Effector memory CD8-positive, alpha-beta T cell (primary cell): ENCODE data around the gene TNK1.
"Not testable (repeated sequence)": the region's sequence is repeated elsewhere in the genome, so short reads cannot be mapped to it uniquely, and the experiment has no call there.

Source experiments
- ATAC-seq: fragments of 150-1000 bp; cut with Tn5 transposase; replicated peaks from 2 replicates; pipeline ENCODE4 v1.10.0; 2021; ENCODE audit warnings: mild to moderate bottlenecking, moderate library complexity
- DNase-seq, 3 experiments: peaks; one replicate each; pipeline ENCODE4 v3.0.0; 2021
- H3K27ac Mint-ChIP-seq, 2 donors: one replicate each; pipeline ENCODE4 v1.8.0; 2022; ENCODE audit warnings: mild to moderate bottlenecking in 2 of 2, mixed read lengths in 2 of 2, moderate library complexity in 2 of 2
- H3K27me3 Mint-ChIP-seq, 2 donors: one replicate each; pipeline ENCODE4 v1.8.0; 2022; ENCODE audit warnings: mixed read lengths in 2 of 2
- H3K36me3 Mint-ChIP-seq: one replicate; pipeline ENCODE4 v1.8.0; 2022; ENCODE audit warnings: mild to moderate bottlenecking, moderate library complexity, mixed read lengths; ENCODE audit not compliant: insufficient read depth
- H3K4me1 Mint-ChIP-seq, 2 donors: one replicate each; pipeline ENCODE4 v1.8.0; 2022; ENCODE audit warnings: low read depth in 2 of 2, mixed read lengths in 2 of 2
- H3K4me3 Mint-ChIP-seq, 2 donors: one replicate each; pipeline ENCODE4 v1.8.0; 2022; ENCODE audit warnings: mild to moderate bottlenecking in 2 of 2, mixed read lengths in 2 of 2, moderate library complexity in 2 of 2
- H3K9me3 Mint-ChIP-seq, 2 donors: one replicate each; pipeline ENCODE4 v1.8.0; 2022; ENCODE audit warnings: mixed read lengths in 2 of 2
- total RNA-seq, 9 experiments: gene quantifications; one replicate each; lab custom pipeline; 2026; lab: John Stamatoyannopoulos, UW

TNK1 gene
- 3.0 to 8.6 (median 5.9) reads per million in 9 experiments for total RNA-seq

DNA sequence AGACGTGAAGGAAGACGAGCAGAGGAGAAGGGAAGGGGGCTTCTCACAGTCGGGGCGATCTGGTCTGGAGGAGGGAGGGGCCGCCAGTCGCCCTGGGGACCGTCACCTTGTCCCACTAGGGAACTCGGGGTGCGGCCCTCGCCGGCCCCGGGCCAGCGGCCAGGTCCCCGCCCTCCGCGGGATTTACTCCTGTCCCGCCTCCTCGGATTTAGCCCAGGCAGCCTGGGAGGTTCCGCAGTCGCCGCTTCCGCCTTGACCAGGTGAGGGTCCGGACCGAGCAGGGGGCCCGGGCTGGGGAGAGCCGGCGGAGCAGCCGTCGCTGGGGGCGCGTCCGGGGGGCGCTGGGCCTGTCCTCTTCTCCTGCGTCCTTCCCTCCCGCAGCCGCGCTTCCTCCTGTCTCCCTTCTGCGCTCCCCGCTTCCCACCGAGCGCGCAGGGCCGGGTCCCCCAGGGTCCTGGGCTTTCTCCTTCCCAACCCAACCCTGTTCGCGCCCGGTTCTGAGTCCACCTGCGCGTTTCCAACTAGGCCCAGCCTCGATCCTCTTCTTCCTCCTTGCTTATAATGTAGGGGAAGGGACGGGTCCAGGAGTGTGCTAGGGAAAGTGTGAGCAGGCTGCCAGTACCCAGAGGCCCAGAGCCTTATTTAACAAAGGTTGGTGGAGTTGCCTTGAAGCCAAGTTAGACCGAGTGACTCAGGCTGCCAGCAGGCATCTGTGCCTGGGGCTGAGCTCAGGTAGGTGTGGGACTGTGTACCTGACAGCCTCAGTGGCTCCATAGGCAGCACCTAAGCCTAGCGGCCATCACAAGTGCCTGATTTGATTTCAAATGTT is at the start of gene TNK1:
TSS of gene TNK1 (plus strand) at position 235 of the 829 bp plus-strand sequence. CDS start 1,838 bp downstream, outside the sequence.
- ATAC-seq (no peak), DNase-seq (no peak)
- Mint-ChIP-seq H3K4me3 (peak within 1 kb of the TSS in 1 of 2 donors; percentile 65), H3K36me3 (peaks cover 8% of the 10 kb centered on the region), H3K27me3 (peaks cover 41 to 43% of the 10 kb centered on the region in 2 donors), H3K9me3 (no peaks in the 10 kb centered on the region), H3K4me1 (peaks cover 5 to 7% of the 10 kb centered on the region in 2 donors), H3K27ac (no peak within 1 kb of the TSS)

DNA sequence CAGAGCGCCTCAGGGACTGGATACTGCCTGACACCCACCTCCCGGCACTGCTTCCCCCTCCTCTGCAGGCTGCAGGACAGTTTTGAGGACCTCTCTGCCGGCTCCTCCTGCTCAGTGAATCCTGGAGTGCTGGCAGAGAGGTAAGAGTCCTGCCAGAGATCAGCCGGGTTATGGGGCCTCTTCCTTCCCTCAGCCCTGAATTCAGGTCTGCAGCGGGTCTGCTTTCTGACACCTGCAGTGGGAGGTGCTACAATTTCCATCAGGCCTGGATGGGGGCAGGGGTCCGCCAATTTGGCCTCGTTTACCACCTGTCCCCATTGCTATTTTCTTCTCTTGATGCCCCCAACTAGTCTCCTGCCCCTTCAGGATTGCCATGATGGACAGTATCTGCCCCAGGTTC is 48.8 kb upstream of the TNK1 start:
- Mint-ChIP-seq H3K9me3 (no peaks in the 10 kb centered on the region), H3K27me3 (no peaks in the 10 kb centered on the region), H3K36me3 (peaks cover 23% of the 10 kb centered on the region), H3K4me3 (peak overlapping the region; percentile 12 to 38), H3K27ac (peak overlapping the region in 1 of 2 donors; percentile 58), H3K4me1 (peaks cover 37 to 47% of the 10 kb centered on the region in 2 donors)
- ATAC-seq (no peak), DNase-seq (no peak)

DNA sequence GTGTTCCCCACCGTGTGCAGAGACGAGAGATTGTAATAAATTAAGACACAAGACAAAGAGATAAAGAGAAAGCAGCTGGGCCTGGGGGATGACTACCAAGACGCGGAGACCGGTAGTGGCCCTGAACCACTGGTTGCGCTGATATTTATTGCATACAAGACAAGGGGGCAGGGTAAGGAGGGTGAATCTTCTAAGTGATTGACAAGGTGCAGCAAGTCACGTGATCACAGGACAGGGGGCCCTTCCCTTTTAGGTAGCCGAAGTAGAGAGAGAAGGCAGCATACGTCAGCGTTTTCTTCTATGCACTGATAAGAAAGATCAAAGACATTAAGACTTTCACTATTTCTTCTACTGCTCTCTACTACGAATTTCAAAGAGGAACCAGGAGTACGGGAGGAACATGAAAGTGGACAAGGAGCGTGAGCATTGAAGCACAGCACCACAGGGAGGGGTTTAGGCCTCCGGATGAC is 48.3 kb upstream of the TNK1 start:
- peak overlapping the region in 1 of 2 donors; percentile 58 for H3K27ac Mint-ChIP-seq
- peaks cover 39 to 53% of the 10 kb centered on the region in 2 donors for H3K4me1 Mint-ChIP-seq
- not testable (repeated sequence) for ATAC-seq, H3K9me3 Mint-ChIP-seq, DNase-seq, H3K27me3 Mint-ChIP-seq
- peak overlapping the region in 1 of 2 donors; percentile 38 for H3K4me3 Mint-ChIP-seq
- H3K36me3 Mint-ChIP-seq, result peaks cover 27% of the 10 kb centered on the region

DNA sequence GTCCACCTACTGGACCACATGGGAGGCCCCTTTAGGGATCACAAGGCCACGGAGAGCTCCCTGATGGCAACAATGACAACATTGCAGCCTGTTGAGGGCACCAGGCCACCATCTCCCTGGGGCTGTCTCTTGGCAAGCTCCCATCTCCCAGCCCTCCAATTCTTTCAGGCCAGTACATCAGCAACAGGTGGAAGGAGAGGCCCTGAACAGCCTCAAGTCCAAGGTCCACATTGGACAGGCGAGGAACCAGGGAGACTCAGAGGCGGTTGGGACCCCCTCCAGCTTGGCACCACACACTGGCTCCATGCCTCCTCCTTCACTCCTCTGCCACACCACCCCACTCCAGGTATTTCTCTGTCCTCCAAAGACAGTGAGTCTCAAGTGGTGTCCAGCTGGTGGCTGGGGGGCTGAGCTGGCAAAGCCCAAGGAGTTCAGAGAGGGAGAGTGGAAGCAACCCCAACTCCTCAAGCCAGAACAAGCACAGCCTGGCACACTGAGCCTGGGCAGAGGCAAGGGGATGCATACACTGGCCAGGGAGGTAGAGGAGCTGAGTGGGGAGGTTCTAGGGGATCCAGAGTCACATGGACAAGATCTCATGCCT is 45.9 kb upstream of the TNK1 start:
- Mint-ChIP-seq H3K4me1 (peaks cover 29 to 46% of the 10 kb centered on the region in 2 donors), H3K4me3 (peak overlapping the region; percentile 96 to 97), H3K9me3 (no peaks in the 10 kb centered on the region), H3K27ac (peak overlapping the region; percentile 91 to 94), H3K36me3 (peaks cover 30% of the 10 kb centered on the region), H3K27me3 (no peaks in the 10 kb centered on the region)
- DNase-seq (no peak), ATAC-seq (no peak)

DNA sequence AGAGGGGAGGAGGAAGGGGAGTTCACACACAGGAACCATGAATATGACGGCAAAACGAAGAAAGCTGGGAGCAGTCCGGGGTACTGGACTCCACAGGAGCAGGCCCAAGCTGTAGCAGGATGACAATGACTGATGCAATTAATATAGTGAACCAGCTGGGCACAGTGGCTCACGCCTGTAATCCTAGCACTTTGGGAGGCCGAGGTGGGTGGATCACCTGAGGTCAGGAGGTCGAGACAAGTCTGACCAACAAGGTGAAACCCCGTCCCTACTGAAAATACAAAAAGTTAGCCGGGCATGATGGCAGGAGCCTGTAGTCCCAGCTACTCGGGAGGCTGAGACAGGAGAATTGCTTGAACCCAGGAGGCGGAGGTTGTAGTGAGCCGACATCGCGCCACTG is 45.1 kb upstream of the TNK1 start:
- not testable (repeated sequence) for H3K27me3 Mint-ChIP-seq, ATAC-seq, DNase-seq, H3K9me3 Mint-ChIP-seq
- peaks cover 37% of the 10 kb centered on the region for H3K36me3 Mint-ChIP-seq
- peak overlapping the region; percentile 96 to 97 for H3K4me3 Mint-ChIP-seq
- H3K27ac Mint-ChIP-seq, result peak overlapping the region; percentile 91 to 94
- peaks cover 27 to 42% of the 10 kb centered on the region in 2 donors for H3K4me1 Mint-ChIP-seq

DNA sequence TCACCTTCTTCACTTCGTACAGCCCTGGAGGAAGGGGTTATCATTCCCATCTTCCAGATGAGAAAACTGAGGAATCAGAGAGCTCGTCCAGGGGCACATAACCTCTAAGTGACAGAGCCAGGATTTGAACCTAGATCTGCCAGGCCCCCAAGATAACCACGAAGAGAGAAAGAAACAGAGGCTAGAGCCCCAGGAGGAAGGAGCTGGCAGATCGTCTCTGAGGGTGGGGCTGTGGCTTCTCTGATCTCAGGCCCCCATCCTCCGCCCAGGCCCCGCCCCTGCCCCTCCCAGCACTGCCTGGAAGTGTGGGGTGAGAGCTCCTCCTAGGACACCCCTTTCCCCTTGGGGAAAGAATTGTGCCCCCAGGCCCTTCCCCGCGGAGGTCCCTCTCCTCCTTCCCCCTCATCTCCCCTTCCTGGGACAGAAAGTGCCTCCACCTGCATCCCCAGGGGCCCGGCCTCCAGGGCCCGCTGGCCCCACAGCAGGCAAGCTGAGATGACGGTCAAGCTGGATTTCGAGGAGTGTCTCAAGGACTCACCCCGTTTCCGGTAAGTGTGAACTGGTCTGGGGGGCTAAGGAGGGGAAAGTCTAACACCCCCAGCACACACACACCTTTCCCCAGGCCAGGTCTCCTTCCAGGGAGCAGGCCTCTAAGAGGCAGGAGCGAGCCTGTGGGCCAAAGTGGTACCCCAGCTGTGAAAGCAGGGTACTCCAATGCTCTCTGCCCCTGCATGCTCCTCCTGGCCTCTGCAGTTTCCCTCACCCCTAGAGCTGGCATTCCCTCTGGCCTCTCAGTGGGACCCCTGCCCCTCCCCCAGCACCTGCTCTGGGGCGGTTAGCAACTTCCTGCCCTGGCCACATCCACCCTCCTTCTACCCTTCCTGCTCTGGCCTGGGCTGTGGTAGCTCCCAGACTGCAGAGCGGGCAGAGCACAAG is 44.4 kb upstream of the TNK1 start, which contains the start of gene ACAP1:
TSS of gene ACAP1 (plus strand) at position 290 of the 936 bp plus-strand sequence. CDS start at position 496, 206 bp downstream.
- Mint-ChIP-seq H3K9me3 (no peaks in the 10 kb centered on the region), H3K36me3 (peaks cover 43% of the 10 kb centered on the region), H3K27me3 (no peaks in the 10 kb centered on the region), H3K27ac (peak within 1 kb of the TSS; percentile 91 to 94), H3K4me1 (peaks cover 30 to 44% of the 10 kb centered on the region in 2 donors), H3K4me3 (peak within 1 kb of the TSS; percentile 96 to 97)
- DNase-seq (peak; percentile 67 to 74 (median 68)), ATAC-seq (peak; percentile 94)

DNA sequence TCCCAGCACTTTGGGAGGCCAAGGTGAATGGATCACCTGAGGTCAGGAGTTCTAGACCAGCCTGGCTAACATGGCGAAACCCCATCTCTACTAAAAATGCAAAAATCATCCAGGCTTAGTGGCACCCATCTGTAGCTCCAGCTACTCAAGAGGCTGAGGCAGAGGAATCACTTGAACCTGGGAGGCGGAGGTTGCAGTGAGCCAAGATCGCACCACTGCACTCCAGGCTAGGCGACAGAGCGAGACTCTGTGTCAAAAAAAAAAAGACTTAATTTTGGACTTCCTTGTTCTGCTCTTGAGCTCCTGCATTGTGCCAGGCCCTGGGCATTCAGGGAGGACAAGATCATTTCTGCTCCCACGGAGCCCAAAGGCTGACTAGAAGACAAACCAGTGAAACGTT is 43.3 kb upstream of the TNK1 start:
- H3K9me3 Mint-ChIP-seq, H3K27me3 Mint-ChIP-seq, DNase-seq, ATAC-seq: not testable (repeated sequence)
- peaks cover 31 to 42% of the 10 kb centered on the region in 2 donors for H3K4me1 Mint-ChIP-seq
- H3K36me3 Mint-ChIP-seq, result peaks cover 49% of the 10 kb centered on the region
- peak overlapping the region; percentile 91 to 94 for H3K27ac Mint-ChIP-seq
- peak overlapping the region; percentile 96 to 97 for H3K4me3 Mint-ChIP-seq

DNA sequence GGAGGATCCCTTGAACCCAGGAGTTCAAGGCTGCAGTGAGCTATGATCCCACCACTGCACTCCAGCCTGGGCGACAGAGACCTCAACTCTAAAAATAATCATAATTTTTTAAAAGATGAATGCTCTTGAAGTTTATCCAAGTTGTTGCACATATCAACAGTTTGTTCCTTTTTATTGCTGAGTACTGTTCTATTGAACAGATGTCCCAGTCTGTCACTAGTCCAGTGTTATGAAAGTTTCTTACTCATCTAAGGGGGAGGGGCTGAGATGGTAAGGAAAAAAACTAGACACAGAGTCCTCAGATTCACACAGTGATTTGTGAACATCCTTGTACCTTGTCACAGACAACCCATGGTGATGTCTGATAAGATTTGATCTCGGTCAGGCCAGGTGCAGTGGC is 40.7 kb upstream of the TNK1 start:
- no peaks in the 10 kb centered on the region for H3K9me3 Mint-ChIP-seq
- DNase-seq (no peak), ATAC-seq (no peak)
- peak overlapping the region; percentile 19 to 23 for H3K27ac Mint-ChIP-seq
- H3K4me3 Mint-ChIP-seq, result peak overlapping the region in 1 of 2 donors; percentile 29
- no peaks in the 10 kb centered on the region for H3K27me3 Mint-ChIP-seq
- H3K4me1 Mint-ChIP-seq, result peaks cover 37 to 40% of the 10 kb centered on the region in 2 donors
- H3K36me3 Mint-ChIP-seq, result peaks cover 74% of the 10 kb centered on the region

DNA sequence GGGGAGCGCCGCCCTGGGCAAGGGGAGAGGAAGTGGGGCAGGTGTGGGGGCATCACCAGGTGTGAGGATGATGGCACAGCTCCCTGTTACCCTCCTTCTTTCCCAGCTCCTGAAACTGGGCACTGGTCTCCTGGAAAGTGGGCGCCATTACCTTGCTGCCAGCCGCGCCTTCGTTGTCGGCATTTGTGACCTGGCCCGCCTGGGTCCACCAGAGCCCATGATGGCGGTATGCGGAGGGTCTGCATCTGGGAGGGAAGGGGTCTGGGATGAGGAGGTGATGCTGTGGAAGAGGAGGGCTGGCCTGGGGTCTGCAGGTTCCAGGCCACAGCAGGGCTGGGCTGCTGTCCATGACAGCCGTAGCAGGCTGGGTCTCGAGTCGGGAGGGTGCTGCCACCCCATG is 39.0 kb upstream of the TNK1 start:
- Mint-ChIP-seq H3K4me3 (no peak overlapping the region), H3K4me1 (peaks cover 26 to 29% of the 10 kb centered on the region in 2 donors), H3K27me3 (no peaks in the 10 kb centered on the region), H3K36me3 (peaks cover 83% of the 10 kb centered on the region), H3K27ac (peak overlapping the region; percentile 22 to 68), H3K9me3 (no peaks in the 10 kb centered on the region)
- ATAC-seq (no peak), DNase-seq (no peak)

DNA sequence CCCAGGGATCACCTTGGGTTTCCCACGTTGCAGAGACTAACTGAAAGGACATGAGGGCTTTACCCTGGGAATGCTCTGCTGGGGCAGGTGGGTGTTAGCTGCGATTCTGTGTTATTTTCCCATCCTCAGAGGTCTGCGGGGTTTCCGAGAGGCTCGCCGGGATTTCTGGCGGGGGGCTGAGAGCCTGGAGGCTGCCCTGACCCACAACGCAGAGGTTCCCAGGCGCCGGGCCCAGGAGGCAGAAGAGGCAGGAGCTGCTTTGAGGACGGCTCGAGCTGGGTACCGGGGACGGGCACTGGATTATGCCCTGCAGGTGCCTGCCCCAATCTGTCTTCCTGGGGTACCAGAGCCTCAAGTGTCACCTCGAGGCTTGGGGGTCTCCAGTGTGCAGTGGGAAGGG is 37.6 kb upstream of the TNK1 start:
- H3K27ac Mint-ChIP-seq, result peak overlapping the region in 1 of 2 donors; percentile 38

DNA sequence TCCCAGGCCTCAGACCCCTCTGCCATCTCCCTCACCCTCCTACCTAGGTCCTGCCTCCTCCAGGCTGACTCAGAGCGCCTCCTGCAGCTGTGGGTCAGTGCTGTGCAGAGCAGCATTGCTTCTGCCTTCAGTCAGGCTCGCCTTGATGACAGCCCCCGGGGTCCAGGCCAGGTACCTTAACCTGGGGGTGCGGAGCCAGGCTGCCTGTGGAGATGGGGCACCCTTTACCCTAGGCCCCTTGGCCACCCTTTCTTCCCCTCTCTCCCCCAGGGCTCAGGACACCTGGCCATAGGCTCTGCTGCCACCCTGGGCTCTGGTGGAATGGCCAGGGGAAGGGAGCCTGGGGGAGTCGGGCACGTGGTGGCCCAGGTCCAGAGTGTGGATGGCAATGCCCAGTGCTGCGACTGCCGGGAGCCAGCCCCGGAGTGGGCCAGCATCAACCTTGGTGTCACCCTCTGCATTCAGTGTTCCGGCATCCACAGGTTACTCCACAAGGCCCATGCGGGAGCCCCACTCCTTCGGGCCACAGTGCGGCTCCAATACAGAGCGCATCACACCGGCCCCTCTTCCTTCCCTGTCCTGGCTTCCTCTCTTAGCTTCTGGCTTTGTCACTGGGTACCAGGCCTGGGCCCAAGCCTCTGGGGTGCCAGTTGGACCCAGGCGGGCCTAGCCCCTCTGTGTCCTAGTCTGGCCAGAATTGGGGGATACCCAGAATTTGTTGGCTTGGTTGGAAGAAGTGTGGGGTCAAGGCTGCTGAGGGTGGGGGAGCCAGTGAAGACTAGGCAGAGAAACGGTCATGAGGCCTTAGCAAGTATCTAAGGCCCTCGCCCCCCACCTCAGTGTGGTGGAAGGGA is 33.9 kb upstream of the TNK1 start:
- ATAC-seq, result no peak
- no peak overlapping the region for H3K4me3 Mint-ChIP-seq
- peaks cover 20 to 30% of the 10 kb centered on the region in 2 donors for H3K4me1 Mint-ChIP-seq
- H3K27me3 Mint-ChIP-seq, result no peaks in the 10 kb centered on the region
- peak overlapping the region in 1 of 2 donors; percentile 23 for H3K27ac Mint-ChIP-seq
- DNase-seq, result no peak
- peaks cover 75% of the 10 kb centered on the region for H3K36me3 Mint-ChIP-seq
- H3K9me3 Mint-ChIP-seq, result no peaks in the 10 kb centered on the region

More for the DNA sequence above, 37.6 kb upstream of the TNK1 start:
- Mint-ChIP-seq H3K9me3 (no peaks in the 10 kb centered on the region), H3K4me1 (peaks cover 15 to 21% of the 10 kb centered on the region in 2 donors), H3K4me3 (no peak overlapping the region), H3K36me3 (peaks cover 85% of the 10 kb centered on the region), H3K27me3 (no peaks in the 10 kb centered on the region)
- no peak for ATAC-seq
- no peak for DNase-seq
